GM18519 (cell line): ENCODE results near the gene CFAP251.
"Not testable (repeated sequence)": the region's sequence is repeated elsewhere in the genome, so short reads cannot be mapped to it uniquely, and the experiment has no call there.

ENCODE experiments used
- ATAC-seq: cut with Tn5 transposase; IDR thresholded peaks from one replicate; pipeline ENCODE4 v1.9.1; 2021; ENCODE audit warnings: mild to moderate bottlenecking, moderate library complexity; ENCODE audit not compliant: unreplicated experiment, low FRiP score

The CFAP251 gene

DNA sequence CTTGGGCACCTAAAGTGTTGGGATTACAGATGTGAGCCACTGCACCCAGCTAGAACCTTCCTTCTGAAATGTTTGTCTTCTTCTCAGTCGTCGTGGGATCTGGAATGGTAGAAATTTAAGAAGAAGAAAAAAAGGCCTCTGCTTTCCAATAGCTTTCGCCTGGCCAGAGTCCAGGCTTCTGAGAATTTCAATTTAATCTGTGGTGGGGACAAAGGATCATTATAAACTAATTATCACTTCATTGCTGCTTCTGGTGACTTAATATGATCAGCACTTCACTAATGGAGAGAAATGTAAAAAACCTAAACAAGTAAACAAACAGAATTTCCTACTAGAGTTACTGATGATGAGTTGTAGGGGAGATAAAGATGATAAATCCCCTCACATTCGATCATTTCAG is 51.3 kb downstream of the CFAP251 start:
- no peak for ATAC-seq

DNA sequence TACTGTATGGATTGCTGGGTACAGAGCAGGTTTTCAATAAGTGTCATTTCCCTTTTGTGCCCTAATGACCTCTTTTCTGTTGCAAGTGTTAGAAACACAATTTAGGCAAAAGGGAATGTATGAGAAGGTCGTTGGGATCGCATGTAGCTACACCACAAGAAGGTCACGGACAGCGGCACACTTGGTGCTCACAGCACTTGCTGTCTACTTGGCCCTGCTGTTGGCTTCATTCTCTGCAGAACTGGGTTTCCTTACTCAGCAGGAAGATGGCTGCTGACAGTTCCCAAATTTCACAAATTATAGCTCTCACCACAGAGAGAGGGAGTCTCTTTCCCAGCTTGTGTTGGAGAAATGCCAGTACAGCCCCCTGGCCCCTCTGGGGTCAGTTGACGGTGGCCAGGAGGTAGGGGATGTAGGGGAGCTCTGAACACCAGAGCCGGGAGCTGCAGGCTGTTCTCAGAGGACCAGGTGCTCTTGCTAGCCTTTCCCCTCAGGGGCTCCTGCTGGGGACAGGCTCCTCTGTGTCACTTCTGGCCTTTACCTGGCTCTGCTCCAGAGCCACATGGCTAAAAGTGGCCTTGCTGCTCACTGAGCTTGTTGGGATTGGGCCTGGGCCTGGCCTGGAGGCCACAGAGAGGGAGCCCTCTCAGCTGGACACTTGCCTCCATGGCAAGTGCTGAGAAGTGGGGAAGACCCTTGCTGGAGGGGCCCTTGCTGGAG is 52.3 kb downstream of the CFAP251 start:
- ATAC-seq: no peak

DNA sequence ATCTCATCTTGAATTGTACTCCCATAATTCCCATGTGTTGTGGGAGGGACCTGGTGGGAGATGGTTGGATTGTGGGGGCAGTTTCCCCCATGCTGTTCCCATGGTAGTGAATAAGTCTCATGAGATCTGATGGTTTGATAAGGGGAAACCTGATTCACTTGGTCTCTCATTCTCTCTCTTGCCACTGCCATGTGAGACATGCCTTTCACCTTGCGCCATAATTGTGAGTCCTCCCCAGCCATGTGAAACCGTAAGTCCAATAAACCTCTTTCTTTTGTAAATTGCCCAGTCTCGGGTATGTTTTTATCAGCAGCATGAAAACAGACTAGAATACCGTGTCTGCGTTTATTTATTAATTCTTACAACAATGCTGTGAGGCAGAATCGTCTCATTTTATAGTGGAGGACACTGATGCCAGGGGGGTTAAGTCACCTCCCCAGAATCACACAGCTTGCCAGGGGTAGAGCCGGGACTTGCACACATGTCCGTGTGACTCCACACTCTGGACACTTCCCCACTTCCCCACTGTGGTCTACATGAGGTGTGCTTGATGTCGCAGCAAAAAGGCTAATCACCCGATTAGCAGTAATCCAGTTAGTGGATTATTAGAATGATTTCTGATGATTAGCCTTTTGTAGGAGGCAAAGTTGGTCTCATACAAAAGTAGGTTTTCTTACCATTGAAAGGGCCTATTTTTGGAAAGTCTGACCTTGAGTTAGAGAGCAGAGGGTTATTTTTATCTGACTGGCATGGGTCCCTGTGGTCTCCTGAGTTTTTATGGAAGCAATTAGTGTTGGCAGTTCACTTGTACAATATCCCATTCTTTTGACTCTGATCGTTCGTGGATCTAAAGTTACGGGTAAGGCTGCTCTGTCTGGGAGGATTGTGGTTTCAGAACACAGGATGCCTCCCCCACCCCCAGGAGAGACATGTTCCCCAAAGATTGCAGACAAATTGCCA is 55.9 kb downstream of the CFAP251 start:
- ATAC-seq: no peak

DNA sequence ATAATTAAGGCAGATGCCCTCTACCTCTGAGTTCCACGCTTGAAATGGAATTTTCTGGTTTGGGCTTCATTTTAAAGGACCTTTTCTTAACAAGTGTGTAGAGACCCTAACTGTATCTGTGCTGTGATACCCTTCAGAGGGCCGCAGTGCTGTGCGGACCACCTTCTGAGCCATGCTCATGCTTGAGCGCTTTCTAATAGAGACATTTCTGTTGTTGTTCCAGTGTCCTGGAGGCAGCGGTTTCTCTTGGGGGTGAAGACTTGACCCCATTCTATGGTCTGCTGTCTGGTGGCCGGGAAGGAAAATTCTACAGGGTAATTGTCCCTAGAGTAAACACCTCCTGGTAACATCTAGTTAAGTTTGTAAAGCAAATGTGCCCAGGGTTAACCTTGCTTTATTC is 56.6 kb downstream of the CFAP251 start:
- ATAC-seq: no peak

DNA sequence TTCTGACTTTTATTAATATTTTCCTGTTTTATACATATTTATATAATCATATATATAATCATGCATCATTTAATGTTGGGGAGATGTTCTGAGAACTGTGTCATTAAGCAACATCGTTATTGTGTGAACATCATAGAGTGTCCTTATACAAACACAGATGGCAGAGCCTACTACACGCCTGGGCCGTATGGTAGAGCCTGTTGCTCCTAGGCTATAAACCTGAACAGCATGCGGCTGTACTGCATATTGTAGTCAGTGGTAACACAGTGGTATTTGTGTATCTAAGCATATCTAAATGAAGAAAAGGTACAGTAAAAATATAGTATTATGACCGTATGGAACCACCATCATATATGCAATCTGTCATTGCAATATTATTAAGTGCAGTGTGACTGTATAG is 58.6 kb downstream of the CFAP251 start:
- no peak for ATAC-seq

DNA sequence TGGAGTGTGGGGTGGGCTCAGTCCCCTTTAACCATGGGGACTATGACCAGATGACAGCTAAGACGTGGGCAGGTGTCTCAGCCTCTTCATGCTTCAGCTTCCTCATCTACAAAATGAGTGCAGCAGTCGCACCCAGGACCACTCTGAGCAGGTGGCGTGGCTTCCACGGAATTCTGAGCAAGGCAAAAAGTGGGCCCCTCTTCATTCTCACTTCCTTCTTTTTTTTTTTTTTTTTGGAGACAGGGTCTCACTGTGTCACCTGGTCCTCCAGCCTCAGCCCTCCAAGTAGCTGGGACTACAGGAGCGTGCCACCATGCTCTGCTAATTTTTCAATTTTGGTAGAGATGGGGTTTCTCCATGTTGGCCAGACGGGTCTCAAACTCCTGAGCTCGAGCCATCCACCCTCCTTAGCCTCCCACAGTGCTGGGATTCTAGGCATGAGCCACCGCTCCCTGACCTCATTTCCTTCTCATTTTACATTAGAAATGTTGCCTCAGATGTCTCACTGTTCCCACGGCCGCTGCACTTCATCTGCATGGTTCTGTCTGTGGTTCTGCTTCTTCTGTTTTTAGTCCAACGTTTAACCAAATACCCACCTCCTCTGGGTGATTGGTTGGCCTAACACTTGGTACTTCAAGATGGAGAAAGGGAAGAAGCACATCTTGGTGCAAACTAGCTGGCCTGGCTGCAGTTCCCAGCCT is 61.9 kb downstream of the CFAP251 start:
- ATAC-seq: no peak

DNA sequence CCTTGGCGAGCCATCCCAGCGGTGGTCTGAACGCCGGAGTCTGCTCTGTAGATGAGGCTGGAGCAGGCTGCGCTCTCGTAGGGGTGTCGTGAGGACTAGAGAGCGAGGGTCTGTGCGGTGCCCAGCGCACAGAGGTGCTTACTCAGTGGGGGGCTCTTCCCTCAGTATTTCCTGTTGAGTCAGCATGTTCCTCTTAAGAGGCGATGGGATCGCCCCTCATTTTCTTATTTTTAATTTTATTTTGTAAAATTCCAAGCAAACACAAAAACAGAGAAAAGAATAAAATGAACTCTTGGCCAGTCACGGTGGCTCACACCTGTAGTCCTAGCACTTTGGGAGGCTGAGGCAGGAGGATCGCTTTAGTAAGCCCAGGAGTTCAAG is 62.5 kb downstream of the CFAP251 start:
- ATAC-seq: no peak

DNA sequence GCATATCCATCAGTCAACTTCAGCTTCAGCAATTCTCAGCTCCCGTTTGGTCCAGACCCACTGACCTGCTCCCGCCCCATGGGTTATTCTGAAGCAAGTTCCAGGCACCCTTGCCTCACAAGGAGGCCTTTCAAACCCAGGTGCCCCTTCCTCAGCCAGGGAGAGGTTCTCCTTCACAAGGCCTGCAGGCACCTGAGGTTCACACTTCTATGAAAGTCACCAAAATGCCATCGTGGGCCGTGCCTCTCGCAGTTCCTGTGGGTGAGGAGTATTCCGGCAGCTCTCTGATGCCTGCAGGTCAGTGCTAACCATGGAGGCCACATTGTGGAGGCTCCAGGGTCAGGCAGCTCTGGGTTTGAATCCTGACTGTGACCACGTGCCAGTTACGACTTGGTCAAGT is 63.1 kb downstream of the CFAP251 start:
- ATAC-seq: no peak

DNA sequence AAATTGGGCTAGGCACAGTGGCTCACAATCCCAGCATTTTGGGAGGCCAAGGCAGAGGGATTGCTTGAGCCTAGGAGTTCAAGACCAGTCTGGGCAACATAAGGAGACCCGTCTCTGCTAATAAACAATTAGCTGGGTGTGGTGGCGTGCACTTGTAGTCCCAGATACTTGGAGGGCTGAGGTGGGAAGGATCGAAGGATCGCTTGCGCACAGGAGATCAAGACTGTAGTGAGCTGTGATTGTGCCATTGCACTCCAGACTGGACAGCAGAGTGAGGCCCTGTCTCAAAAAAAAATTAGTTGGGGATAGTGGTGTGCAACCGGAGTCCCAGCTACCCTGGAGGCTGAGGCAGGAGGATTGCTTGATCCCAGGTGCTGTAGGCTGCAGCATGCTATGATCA is 64.6 kb downstream of the CFAP251 start:
- ATAC-seq: no peak

DNA sequence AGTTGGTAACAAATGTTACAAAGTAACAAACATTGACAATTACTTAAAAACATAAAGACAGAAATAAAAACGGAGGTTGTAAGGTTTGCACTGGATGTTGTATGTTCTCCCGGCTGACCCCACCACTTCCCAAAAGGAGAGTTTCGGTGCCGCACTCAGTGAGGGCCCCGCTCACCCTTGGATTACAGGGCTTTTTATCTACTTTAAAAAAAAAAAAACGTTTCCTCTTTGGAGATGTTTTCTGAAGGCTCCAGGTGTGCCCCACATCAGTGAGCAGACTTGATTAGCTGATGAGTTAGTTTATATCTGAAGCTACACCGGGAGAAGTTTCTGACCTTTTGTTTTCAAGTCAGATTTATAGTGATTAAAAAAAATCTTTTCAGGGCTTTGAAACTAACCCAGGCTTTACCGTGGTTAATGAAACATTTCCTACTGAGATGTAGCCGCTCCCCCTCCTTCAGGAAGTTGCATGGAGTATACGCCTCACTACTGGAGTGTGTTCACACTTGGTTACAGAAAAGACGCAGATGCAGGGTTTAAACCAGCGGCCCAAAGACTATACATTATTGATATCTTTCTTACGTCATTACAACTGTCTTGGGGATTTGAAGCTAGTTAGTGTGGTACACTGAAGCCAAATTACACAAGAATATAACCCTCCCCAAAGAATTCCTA is 65.3 kb downstream of the CFAP251 start:
- no peak for ATAC-seq

DNA sequence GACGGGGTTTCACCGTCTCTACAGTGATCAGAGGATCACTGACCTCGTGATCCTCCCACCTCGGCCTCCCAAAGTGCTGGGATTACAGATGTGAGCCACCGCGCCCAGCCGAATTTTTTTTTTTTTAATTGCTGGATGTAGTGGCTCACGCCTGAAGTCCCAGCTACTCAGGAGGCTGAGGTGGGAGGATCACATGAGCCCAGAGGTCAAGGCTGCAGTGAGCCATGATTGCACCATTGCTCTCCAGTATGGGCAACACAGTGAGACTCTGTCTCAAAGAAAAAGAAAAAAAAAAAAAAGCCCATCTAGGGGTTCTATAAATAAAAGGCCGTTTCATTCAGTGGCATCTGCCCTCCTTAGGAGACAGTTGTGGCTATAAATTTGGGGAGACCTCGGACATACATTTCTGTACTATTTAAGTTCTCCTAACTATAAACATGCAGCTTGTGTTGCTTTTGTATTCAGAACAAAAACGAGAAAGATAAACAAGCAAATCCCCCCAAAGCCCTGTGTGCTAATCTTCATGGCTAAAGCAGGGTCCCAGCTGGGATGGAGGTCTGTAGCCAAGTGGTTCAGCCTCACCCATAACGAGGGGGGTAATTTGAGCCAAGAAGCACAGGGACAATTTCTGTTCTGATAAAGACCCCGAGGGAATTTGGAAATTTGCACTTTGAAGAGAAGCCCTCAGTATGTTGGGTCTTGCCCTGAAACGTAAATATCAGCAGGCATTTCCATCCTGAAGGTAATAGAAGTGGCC is 68.3 kb downstream of the CFAP251 start:
- ATAC-seq: no peak

DNA sequence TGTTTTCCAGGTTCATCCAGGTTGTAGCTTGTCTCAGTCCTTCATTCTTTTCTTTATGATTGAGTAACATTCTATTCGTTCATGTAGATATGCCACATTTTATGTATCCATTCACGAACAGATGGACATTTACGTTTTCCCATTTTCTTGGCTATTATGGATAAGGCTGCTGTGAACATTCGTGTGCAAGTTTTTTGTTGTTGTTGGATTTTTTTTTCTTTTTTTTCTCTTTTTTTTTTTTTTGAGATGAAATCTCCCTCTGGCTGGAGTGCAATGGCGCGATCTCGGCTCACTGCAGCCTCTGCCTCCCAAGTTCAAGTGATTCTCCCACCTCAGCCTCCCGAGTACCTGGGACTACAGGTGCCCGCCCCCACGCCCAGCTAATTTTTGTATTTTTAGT is 70.1 kb downstream of the CFAP251 start:
- ATAC-seq: not testable (repeated sequence)

DNA sequence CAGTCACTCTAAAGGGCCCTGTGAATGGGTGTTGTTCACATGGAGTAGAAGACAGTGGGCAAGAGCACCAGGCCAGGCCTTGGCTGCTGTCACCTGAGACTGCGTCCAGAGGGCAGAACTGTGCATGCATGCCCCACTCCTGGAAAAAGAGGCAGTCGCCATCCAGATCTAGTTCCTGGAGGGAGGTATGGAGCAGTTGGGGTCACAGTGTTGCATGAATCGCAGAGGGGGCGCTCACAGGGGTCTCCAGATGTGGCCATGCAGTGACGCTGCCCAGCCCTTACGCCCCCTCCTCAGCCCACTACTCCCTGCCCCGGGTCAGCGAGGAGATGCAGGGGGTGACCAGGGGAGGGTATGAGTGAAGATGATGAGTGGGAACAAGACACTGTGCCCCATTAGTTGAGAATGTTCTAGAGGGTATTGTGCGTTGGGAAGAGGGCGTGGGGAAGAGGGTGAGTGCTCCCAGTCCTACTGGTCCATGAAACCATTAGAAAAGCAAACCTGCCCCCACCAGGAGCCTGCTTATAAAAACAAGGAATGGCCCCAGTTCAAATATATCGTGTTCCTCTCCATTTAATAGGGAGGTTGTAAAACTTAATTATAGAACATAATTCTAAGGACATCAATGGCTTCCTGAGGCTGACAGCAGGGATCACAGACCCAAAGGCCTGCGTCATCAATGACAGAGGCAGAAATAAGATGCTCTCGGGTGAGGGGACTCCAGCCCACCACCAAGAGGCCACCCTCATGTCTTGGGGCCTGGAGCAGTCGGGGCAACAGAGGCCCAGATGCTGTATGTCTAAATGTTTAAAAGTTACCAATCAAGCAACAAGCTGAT is 71.1 kb downstream of the CFAP251 start:
- no peak for ATAC-seq

DNA sequence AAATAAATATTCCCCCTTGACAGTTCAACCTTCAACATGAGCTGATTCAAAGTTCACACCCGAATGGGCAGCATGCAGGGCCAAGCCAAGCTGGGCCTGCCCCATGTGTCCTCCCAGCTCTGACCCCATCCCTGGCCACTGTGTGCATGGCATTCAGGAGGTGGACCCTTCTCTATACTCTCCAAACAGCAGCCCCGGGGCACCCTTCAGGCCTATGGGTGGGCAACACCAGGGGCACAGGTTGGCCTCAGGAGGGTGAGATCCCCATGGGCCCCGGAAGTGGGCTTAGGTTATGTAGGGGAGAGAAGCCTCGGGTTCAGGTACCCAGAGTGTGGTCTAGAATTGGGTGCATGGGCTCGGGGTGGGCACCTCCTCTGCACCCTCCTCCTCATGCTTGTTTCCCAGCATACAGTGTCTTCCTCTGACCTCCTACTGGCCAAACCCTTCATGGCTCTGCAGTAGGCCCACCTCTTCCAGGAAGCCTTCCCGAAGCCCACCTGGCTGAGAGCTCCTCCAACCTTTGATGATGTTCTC is 71.8 kb downstream of the CFAP251 start:
- no peak for ATAC-seq

DNA sequence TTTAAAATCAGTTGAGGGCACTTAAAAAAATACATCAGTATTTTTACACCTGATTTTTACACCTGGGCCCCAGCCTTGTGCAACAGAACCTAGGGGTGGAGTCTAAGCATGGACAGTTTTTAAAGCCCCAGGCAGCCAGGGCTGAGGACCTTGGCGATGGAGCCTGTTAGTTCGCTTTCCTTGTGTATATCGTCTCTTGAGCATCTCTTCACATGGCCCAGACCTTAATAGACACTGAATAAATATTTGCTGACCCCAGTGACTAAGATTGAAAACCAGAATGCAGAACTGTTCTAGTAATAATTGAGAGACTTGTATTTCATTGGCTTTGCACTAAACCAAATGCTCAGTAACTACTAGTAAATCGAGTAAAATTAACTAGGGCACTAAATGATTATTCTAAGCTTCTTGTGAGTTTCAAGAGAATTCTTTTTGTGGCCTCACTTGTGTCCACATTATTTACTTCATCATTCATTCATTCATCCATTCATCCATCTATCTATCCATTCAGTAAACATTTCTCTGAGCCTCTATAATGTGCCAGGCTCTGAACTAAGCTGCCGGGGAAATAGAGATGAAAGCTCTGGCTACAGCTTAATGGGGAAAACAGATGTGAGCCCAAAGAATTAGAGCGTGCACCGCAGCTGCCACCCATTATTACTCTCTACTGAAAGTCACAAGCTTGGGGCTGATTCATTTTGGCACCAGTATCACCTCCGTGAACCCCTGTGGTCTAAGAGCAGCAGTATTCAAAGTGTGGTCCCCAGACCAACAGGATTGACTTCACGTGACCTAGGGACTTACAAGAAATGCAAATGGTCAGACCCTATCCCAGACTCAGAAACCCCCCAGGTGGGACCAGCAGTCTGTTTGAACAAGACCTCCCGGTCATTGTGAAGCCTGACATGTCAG is 72.6 kb downstream of the CFAP251 start:
- ATAC-seq: peak; percentile 42

DNA sequence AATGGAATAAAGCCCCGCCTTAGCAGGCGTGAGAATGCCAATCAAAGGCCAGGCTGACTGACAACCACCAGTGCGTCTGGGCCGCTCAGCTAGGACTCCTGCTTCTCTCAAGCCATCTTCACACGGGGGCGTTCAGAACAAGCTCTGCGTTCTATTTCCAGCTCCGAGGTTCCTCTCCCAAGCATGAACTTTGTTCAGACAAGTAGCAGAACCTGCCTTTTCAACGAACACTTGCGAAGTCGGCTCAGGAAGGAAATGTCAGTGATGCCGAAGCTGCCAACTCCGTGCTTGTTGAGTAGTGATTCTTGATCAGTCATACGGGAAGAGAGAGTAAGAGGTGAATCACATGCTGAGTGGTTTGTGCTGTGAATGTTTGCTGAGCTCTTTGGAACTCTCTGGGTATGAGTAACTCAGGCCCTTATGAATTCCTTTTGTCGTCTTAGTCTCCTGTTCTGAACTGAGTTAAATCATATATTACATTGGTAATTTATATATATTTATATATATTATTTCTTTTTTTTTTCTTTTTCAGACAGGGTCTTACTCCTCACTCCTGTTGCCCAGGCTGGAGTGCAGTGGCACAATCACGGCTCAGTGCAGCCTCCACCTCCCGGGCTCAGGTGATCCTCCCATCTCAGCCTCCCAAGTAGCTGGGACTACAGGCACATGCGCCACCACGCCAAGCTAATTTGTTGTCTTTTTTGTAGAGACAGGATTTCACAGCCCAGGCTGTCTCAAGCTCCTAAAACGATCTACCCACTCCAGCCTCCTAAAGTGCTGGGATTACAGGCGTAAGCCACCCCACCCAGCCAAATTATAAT is 73.9 kb downstream of the CFAP251 start:
- peak; percentile 70 for ATAC-seq
